ENCODE data around the gene SDK2. TPM values are rescaled to one million over a fixed set of nuclear protein-coding genes. Genes with fewer than 3 reads are reported as not detected.
A peak's percentile ranks its signal among the peaks of the same experiment; 100 is the strongest.

The SDK2 gene
- total and polyA plus RNA-seq, 2 of the 4 experiments (the other 2 are of a cell fraction), result under 0.01 to 0.03 TPM

GRCh38 chr17:73292031-73292531 is 352.2 kb downstream of the SDK2 start (continued):
- TF ChIP-seq MAFK (IDR thresholded peaks at IDR 0.05; ENCODE audit: low read depth, low read length), result no peak

- Histone ChIP-seq H3K9me1 (ENCODE audit: insufficient read depth, low read length) (peaks cover 38% of the 10 kb centered on the region), H3K36me3 (ENCODE audit: control insufficient read depth, insufficient read depth, low read length) (peaks cover 4% of the 10 kb centered on the region; the same call in 1 of the 2 replicates), H3K27me3 (ENCODE audit: control insufficient read depth, insufficient read depth, low read length) (no peaks in the 10 kb centered on the region), H4K5ac (ENCODE audit: low read depth, low read length) (peak overlapping the region; percentile 33; the same call in 1 of the 2 replicates), H3K4me3 (ENCODE audit: insufficient read depth, low read depth, low read length) (no peak overlapping the region), H2AFZ (replicated peaks; ENCODE audit: low read length, poor library complexity) (peak overlapping the region; percentile 76), H2BK5ac (ENCODE audit: low read depth, low read length, poor library complexity, severe bottlenecking) (peak overlapping the region; percentile 94), H2AK5ac (ENCODE audit: low read depth, low read length) (peak overlapping the region; percentile 99), H2AK9ac (replicated peaks; ENCODE audit: low read depth, low read length, poor library complexity) (peak overlapping the region; percentile 99), H3K79me1 (ENCODE audit: low read depth in 1 of 2, low read length in 2 of 2) (peaks cover 37 to 90% of the 10 kb centered on the region in 2 experiments), H4K20me1 (ENCODE audit: insufficient read depth, low read length) (peaks cover 69% of the 10 kb centered on the region), H3K4me2 (ENCODE audit: low read depth, low read length) (peak overlapping the region; percentile 43), H3K14ac (replicated peaks; ENCODE audit: low read depth, low read length) (peak overlapping the region; percentile 89), H3K23ac (ENCODE audit: low read depth, low read length) (peak overlapping the region; percentile 80), H3K4ac (ENCODE audit: low read depth, low read length) (peak overlapping the region; percentile 98), H2BK120ac (ENCODE audit: low read depth, low read length) (peak overlapping the region; percentile 93), H3K27ac (ENCODE audit: insufficient read depth, low read length) (peak overlapping the region; percentile 66), H2BK20ac (ENCODE audit: low read depth, low read length) (peak overlapping the region; percentile 94), H3K9me3 (ENCODE audit: control insufficient read depth, insufficient read depth, low read length) (no peaks in the 10 kb centered on the region), H3K56ac (ENCODE audit: extremely low read depth, insufficient read depth, low read length) (peak overlapping the region; percentile 69), H3K18ac (ENCODE audit: low read depth, low read length) (peak overlapping the region; percentile 43), H2BK15ac (ENCODE audit: low read depth, low read length) (peak overlapping the region; percentile 67), H4K91ac (ENCODE audit: insufficient read depth, low read depth, low read length) (peak overlapping the region; percentile 99), H3K4me1 (ENCODE audit: control insufficient read depth, insufficient read depth, low read length) (peaks cover 46% of the 10 kb centered on the region), H3K9ac (ENCODE audit: low read depth, low read length) (peak overlapping the region; percentile 14; the same call in 1 of the 2 replicates), H4K8ac (ENCODE audit: low read depth in 2 of 2, low read length in 2 of 2) (peak overlapping the region; percentile 80 to 95)
- 40% methylated on average over 2 of the region's 8 CpGs; no CpG with 5 or more reads in 1 of the 2 experiments for WGBS, 2 experiments (ENCODE audit: extremely low coverage in 2 of 2, insufficient read length in 1 of 2)
- POLR2A ChIA-PET (ENCODE audit: unreplicated experiment), result interaction anchor here (1.0 to 1.1 kb wide), 2 partner anchors 20 to 51 kb away, joined by 4 to 5 read pairs; no protein-coding TSS in a partner anchor
- in situ Hi-C loops (cut with MboI; ENCODE audit: low sequenced_read_pairs) (no loop called here), intact Hi-C loops (cut with micrococcal nuclease) (no loop called here), dilution Hi-C loops (cut with HindIII; ENCODE audit: low sequenced_read_pairs, unreplicated experiment) (no loop called here)
- DNase-seq, result peak; percentile 86
- TF ChIP-seq NFE2L2 (IDR thresholded peaks at IDR 0.05; ENCODE audit: low read depth, low read length), result peak; percentile 44; the same call in 1 of the 2 replicates
- TF ChIP-seq MAFK (IDR thresholded peaks at IDR 0.05; ENCODE audit: low read depth, low read length), result no peak
- peak; percentile 76; the same call in 1 of the 2 replicates for TF ChIP-seq MAZ (IDR thresholded peaks at IDR 0.05; ENCODE audit: borderline replicate concordance, low read depth, low read length)
- no peak for TF ChIP-seq ELK1 (IDR thresholded peaks at IDR 0.05; ENCODE audit: borderline replicate concordance, low read depth, low read length)
- peak; percentile 44; the same call in 1 of the 2 replicates for TF ChIP-seq FOS (IDR thresholded peaks at IDR 0.05; ENCODE audit: low read depth, low read length)
- ATAC-seq (ENCODE audit: low read depth), result peak; percentile 83
- BruUV-seq (replicated peaks), result no TSS peak
- CTCF ChIA-PET, result interaction anchor here (0.6 to 1.0 kb wide), 2 partner anchors 20 to 49 kb away, joined by 3 to 5 read pairs; no protein-coding TSS in a partner anchor
These were observed 352.9 kb downstream of the SDK2 start for GRCh38 chr17:73291260-73291801.
